Transverse colon (tissue), 4 donors: ENCODE measurements around the gene MBNL2. TPM values are rescaled to one million over a fixed set of nuclear protein-coding genes. Genes with fewer than 3 reads are reported as not detected.

Source experiments
- DNase-seq: peaks from one replicate; pipeline ENCODE4 v3.0.0-alpha.2; 2019
- H3K27ac ChIP-seq, 4 donors: fragments of 200-600 bp; sonication (generic); 2 replicates each; pipeline ENCODE4 v1.5.1; 2016 to 2018; ENCODE audit warnings: inconsistent platforms in 4 of 4
- H3K27me3 ChIP-seq: fragments of 200-600 bp; sonication (generic); 2 replicates; pipeline ENCODE4 v1.5.1; 2017; ENCODE audit warnings: inconsistent platforms
- H3K36me3 ChIP-seq, 4 donors: fragments of 200-600 bp; sonication (generic); 2 replicates each; pipeline ENCODE4 v1.5.1; 2017 to 2019; ENCODE audit warnings: inconsistent platforms in 4 of 4
- H3K4me1 ChIP-seq, 4 donors: fragments of 200-600 bp; sonication (generic); 2 replicates each; pipeline ENCODE4 v1.5.1; 2017 to 2020; ENCODE audit warnings: inconsistent platforms in 4 of 4
- H3K4me3 ChIP-seq, 4 donors: fragments of 200-600 bp; sonication (generic); 1 replicate in 1 of 4; 2 replicates in 3 of 4; pipeline versions ENCODE4 v1.5.1 to v1.6.1; 2017 to 2019; ENCODE audit warnings: inconsistent platforms in 4 of 4
- H3K9me3 ChIP-seq, 2 donors: fragments of 200-600 bp; sonication (generic); 2 replicates each; pipeline ENCODE4 v1.5.1; 2017 to 2019; ENCODE audit warnings: inconsistent platforms in 2 of 2
- CTCF ChIP-seq, 5 experiments: fragments of 200-600 bp in 3 of 5; fragments of 450-650 bp in 2 of 5; sonication (generic) in 3 of 5; IDR thresholded peaks; 1 replicate in 2 of 5; 2 replicates in 3 of 5; pipeline ENCODE4 v1.5.1; 2016 to 2017; ENCODE audit warnings: antibody characterized with exemption in 5 of 5, inconsistent platforms in 3 of 5, mild to moderate bottlenecking in 2 of 5, moderate library complexity in 1 of 5
- EP300 ChIP-seq: sonication (generic); formaldehyde crosslinking; IDR thresholded peaks from one replicate; pipeline ENCODE4 v1.6.1; 2017; ENCODE audit warnings: antibody characterized with exemption, low read depth
- POLR2A ChIP-seq: fragments of 450-650 bp; IDR thresholded peaks from one replicate; pipeline ENCODE4 v1.6.1; 2016; ENCODE audit warnings: antibody characterized with exemption, mild to moderate bottlenecking, moderate library complexity
- POLR2AphosphoS5 ChIP-seq, 3 donors: sonication (generic); formaldehyde crosslinking; IDR thresholded peaks; one replicate each; pipeline ENCODE4 v1.6.1; 2016; ENCODE audit warnings: antibody characterized with exemption in 3 of 3
- WGBS, 2 donors: methylation state at CpG; one replicate each; pipeline ENCODE4 v1.1.5; 2018; ENCODE audit warnings: low coverage in 1 of 2; 5-methylcytosine and 5-hydroxymethylcytosine counted together
- in situ Hi-C, 4 donors: fragments of 200-750 bp; cut with MboI; loops; one replicate each; pipeline versions ENCODE4 v1.15.0 to v1.15.1; 2017; ENCODE audit warnings: low sequenced_read_pairs in 3 of 4, low pct_ligation_motif_present in 1 of 4, low pct_unique_long_range_greater_than_20kb in 1 of 4
- intact Hi-C: fragments of 100-400 bp; cut with DNase I; formaldehyde crosslinking; loops from one replicate; pipeline ENCODE4 v1.15.1; 2023; ENCODE audit warnings: low total_unique reads
- total RNA-seq, 4 donors: library from RNA; depleted of rRNA; stranded (reverse); fragments of >200 nt; gene quantifications; one replicate each; pipeline ENCODE4 v1.1.0, GENCODE V29; 2016

MBNL2 gene
- total RNA-seq, 4 donors from 2014 or later: 26.9 to 53.7 (median 46.1) TPM

DNA sequence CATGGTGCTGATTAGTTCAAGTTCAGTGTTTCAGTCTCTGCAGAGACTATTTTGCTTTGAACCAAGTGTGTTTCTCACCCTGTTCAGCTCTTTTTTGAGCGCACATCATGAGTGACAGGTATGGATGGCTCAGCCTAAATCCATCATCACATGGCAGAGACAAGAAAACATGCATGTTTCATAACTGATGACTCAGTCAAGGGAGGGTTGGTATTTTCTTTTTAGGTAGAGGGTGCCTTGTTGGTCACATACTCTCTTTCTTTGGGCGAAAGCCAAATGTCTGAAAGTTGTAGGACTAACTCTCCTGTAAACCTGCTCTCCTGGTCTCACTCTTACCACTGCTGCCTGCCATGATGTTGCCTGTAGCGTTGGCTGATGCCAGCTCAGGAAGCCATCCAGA, 163.7 kb downstream of the MBNL2 start:
- H3K4me1 ChIP-seq: peaks cover 0 to 6% (median 0%) of the 10 kb centered on the region in 4 donors
- intact Hi-C loops: no loop called here
- no peak overlapping the region for H3K4me3 ChIP-seq
- WGBS, 2 donors: 92 to 100% methylated on average over 2 to 3 of the region's 3 CpGs
- no peaks in the 10 kb centered on the region for H3K27me3 ChIP-seq
- in situ Hi-C loops: no loop called here
- DNase-seq: no peak
- H3K9me3 ChIP-seq: no peaks in the 10 kb centered on the region
- no peak for TF ChIP-seq CTCF (IDR thresholded peaks at IDR 0.05)
- no peak for TF ChIP-seq EP300
- TF ChIP-seq POLR2AphosphoS5 (IDR thresholded peaks at IDR 0.05): no peak
- no peak for TF ChIP-seq POLR2A
- peaks cover 0 to under 1% (median 0%) of the 10 kb centered on the region in 4 donors for H3K36me3 ChIP-seq
- no peak overlapping the region for H3K27ac ChIP-seq

- 72 to 100% methylated on average over 1 to 4 of the region's 4 CpGs for WGBS, 2 donors
- TF ChIP-seq EP300: no peak
- TF ChIP-seq POLR2AphosphoS5 (IDR thresholded peaks at IDR 0.05): no peak
- TF ChIP-seq POLR2A: no peak
- TF ChIP-seq CTCF (IDR thresholded peaks at IDR 0.05): no peak
- in situ Hi-C loops: no loop called here
- intact Hi-C loops: no loop called here
- H3K27me3 ChIP-seq: no peaks in the 10 kb centered on the region
- H3K9me3 ChIP-seq: no peaks in the 10 kb centered on the region
- H3K36me3 ChIP-seq: peaks cover 0 to 11% (median 0%) of the 10 kb centered on the region in 4 donors
- no peak overlapping the region for H3K4me3 ChIP-seq
- DNase-seq: peak; percentile 26
- peak overlapping the region; percentile 10 to 43 (median 38) for H3K27ac ChIP-seq
- H3K4me1 ChIP-seq: peaks cover 0 to 6% (median 0%) of the 10 kb centered on the region in 4 donors
These were observed 164.8 kb downstream of the MBNL2 start for GRCh38 chr13:97386801-97387484.

DNA sequence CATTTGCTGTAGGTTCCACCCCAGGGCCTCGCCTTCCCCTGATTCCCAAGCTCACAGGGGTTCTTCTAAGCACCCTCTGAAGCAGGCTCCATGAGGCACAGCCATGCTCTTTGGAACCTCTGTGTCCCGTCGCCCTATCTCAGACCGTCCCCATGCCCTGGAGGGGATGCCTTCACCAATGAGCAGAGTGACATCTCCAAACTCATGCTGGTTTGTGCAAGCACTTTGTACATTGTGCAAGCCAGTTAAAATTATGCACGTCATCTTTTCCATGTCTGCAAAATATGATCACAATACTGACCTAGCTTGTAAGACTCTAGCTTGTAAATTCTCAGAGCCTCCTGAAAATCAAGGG, 165.3 kb downstream of the MBNL2 start:
- TF ChIP-seq POLR2A (no peak), EP300 (no peak), POLR2AphosphoS5 (IDR thresholded peaks at IDR 0.05) (no peak), CTCF (IDR thresholded peaks at IDR 0.05) (no peak)
- peaks cover 0 to 6% (median 0%) of the 10 kb centered on the region in 4 donors for H3K4me1 ChIP-seq
- peak overlapping the region; percentile 10 to 43 (median 28) for H3K27ac ChIP-seq
- H3K27me3 ChIP-seq: no peaks in the 10 kb centered on the region
- H3K36me3 ChIP-seq: peaks cover 0 to 16% (median 0%) of the 10 kb centered on the region in 4 donors
- intact Hi-C loops: no loop called here
- WGBS, 2 donors: 80 to 89% methylated on average over 1 to 5 of the region's 5 CpGs
- no peaks in the 10 kb centered on the region for H3K9me3 ChIP-seq
- no peak for DNase-seq
- no peak overlapping the region for H3K4me3 ChIP-seq
- in situ Hi-C loops: no loop called here

- Histone ChIP-seq H3K9me3 (no peaks in the 10 kb centered on the region), H3K4me1 (peaks cover 0 to 6% (median 0%) of the 10 kb centered on the region in 4 donors), H3K27me3 (no peaks in the 10 kb centered on the region), H3K36me3 (peaks cover 0 to 20% (median 0%) of the 10 kb centered on the region in 4 donors), H3K27ac (peak overlapping the region in 2 of 4 donors; percentile 3 to 43), H3K4me3 (no peak overlapping the region)
- no peak for TF ChIP-seq POLR2A
- no peak for TF ChIP-seq EP300
- no peak for TF ChIP-seq POLR2AphosphoS5 (IDR thresholded peaks at IDR 0.05)
- TF ChIP-seq CTCF (IDR thresholded peaks at IDR 0.05): no peak
- intact Hi-C loops: no loop called here
- DNase-seq: no peak
- WGBS, 2 donors: 86 to 88% methylated on average over 1 of the region's 1 CpG
- in situ Hi-C loops: no loop called here
These were observed 165.8 kb downstream of the MBNL2 start for GRCh38 chr13:97387890-97388289.
